ENCODE results near the gene FN1. TPM values are rescaled to one million over a fixed set of nuclear protein-coding genes. Genes with fewer than 3 reads are reported as not detected.

Gene FN1
- total RNA-seq, 4 donors from 2014 or later = 169 to 686 (median 215) TPM

GRCh38 chr2:215374002-215374401 is 61.9 kb downstream of the FN1 start:
- H3K27ac ChIP-seq = no peak overlapping the region
- no peaks in the 10 kb centered on the region for H3K27me3 ChIP-seq
- H3K4me3 ChIP-seq = no peak overlapping the region
- DNase-seq = no peak
- intact Hi-C loops (cut with DNase I; ENCODE audit: low total_unique reads) = no loop called here
- no peaks in the 10 kb centered on the region for H3K4me1 ChIP-seq
- in situ Hi-C loops (cut with MboI; ENCODE audit: low pct_ligation_motif_present in 1 of 4, low pct_unique_long_range_greater_than_20kb in 1 of 4, low sequenced_read_pairs in 3 of 4) = no loop called here
- H3K36me3 ChIP-seq = peaks cover 0 to 25% (median 3%) of the 10 kb centered on the region in 4 donors
- 85 to 100% methylated on average over 1 of the region's 1 CpG for WGBS, 2 donors (ENCODE audit: low coverage in 1 of 2)
- TF ChIP-seq EP300 (IDR thresholded peaks at IDR 0.05; ENCODE audit: low read depth) = no peak
- no peak for TF ChIP-seq POLR2A (IDR thresholded peaks at IDR 0.05)
- TF ChIP-seq POLR2AphosphoS5 (IDR thresholded peaks at IDR 0.05) = no peak
- no peak for TF ChIP-seq CTCF (IDR thresholded peaks at IDR 0.05)
- H3K9me3 ChIP-seq = no peaks in the 10 kb centered on the region

GRCh38 chr2:215372968-215373649 is 62.8 kb downstream of the FN1 start:
- H3K4me1 ChIP-seq = no peaks in the 10 kb centered on the region
- intact Hi-C loops (cut with DNase I; ENCODE audit: low total_unique reads) (no loop called here), in situ Hi-C loops (cut with MboI; ENCODE audit: low pct_ligation_motif_present in 1 of 4, low pct_unique_long_range_greater_than_20kb in 1 of 4, low sequenced_read_pairs in 3 of 4) (no loop called here)
- no peaks in the 10 kb centered on the region for H3K27me3 ChIP-seq
- no peaks in the 10 kb centered on the region for H3K9me3 ChIP-seq
- DNase-seq = no peak
- 88 to 93% methylated on average over 6 to 9 of the region's 9 CpGs for whole genome bisulfite sequencing, 2 donors (ENCODE audit: low coverage in 1 of 2)
- peaks cover 0 to 21% (median 3%) of the 10 kb centered on the region in 4 donors for H3K36me3 ChIP-seq
- no peak overlapping the region for H3K4me3 ChIP-seq
- no peak for TF ChIP-seq EP300 (IDR thresholded peaks at IDR 0.05; ENCODE audit: low read depth)
- H3K27ac ChIP-seq = no peak overlapping the region

- DNase-seq = no peak
- H3K27ac ChIP-seq = no peak overlapping the region
- H3K4me3 ChIP-seq = no peak overlapping the region
- H3K9me3 ChIP-seq = no peaks in the 10 kb centered on the region
- TF ChIP-seq POLR2A (IDR thresholded peaks at IDR 0.05) = no peak
- intact Hi-C loops (cut with DNase I; ENCODE audit: low total_unique reads) = no loop called here
- no peaks in the 10 kb centered on the region for H3K4me1 ChIP-seq
- in situ Hi-C loops (cut with MboI; ENCODE audit: low pct_ligation_motif_present in 1 of 4, low pct_unique_long_range_greater_than_20kb in 1 of 4, low sequenced_read_pairs in 3 of 4) = no loop called here
- no peaks in the 10 kb centered on the region for H3K27me3 ChIP-seq
- H3K36me3 ChIP-seq = peaks cover 0 to 23% (median 5%) of the 10 kb centered on the region in 4 donors
- 85 to 86% methylated on average over 5 to 14 of the region's 14 CpGs for WGBS, 2 donors (ENCODE audit: low coverage in 1 of 2)
Observed at GRCh38 chr2:215371915-215372897, 63.7 kb downstream of the FN1 start.

GRCh38 chr2:215370112-215370965 is 65.5 kb downstream of the FN1 start:
- in situ Hi-C loops (cut with MboI; ENCODE audit: low pct_ligation_motif_present in 1 of 4, low pct_unique_long_range_greater_than_20kb in 1 of 4, low sequenced_read_pairs in 3 of 4) = no loop called here
- Histone ChIP-seq H3K27me3 (no peaks in the 10 kb centered on the region), H3K9me3 (no peaks in the 10 kb centered on the region), H3K4me1 (no peaks in the 10 kb centered on the region), H3K4me3 (no peak overlapping the region), H3K27ac (no peak overlapping the region), H3K36me3 (peaks cover 0 to 20% (median 7%) of the 10 kb centered on the region in 4 donors)
- no peak for DNase-seq
- no peak for TF ChIP-seq POLR2AphosphoS5 (IDR thresholded peaks at IDR 0.05)
- no peak for TF ChIP-seq POLR2A (IDR thresholded peaks at IDR 0.05)
- no peak for TF ChIP-seq EP300 (IDR thresholded peaks at IDR 0.05; ENCODE audit: low read depth)
- no peak for TF ChIP-seq CTCF (IDR thresholded peaks at IDR 0.05)
- 68 to 80% methylated on average over 6 to 14 of the region's 14 CpGs for WGBS, 2 donors (ENCODE audit: low coverage in 1 of 2)
- intact Hi-C loops (cut with DNase I; ENCODE audit: low total_unique reads) = no loop called here

Data from transverse colon (tissue), 4 donors.